Body of pancreas (tissue), 4 donors: ENCODE results near the gene ASCC1. TPM values are rescaled to one million over a fixed set of nuclear protein-coding genes. Genes with fewer than 3 reads are reported as not detected.

Source experiments
- ATAC-seq: fragments of 150-250 bp; one replicate; pipeline ENCODE4 v1.9.1; 2016
- DNase-seq, 4 donors: peaks; one replicate each; pipeline ENCODE4 v3.0.0-alpha.2; 2019
- H3K27ac ChIP-seq, 4 donors: fragments of 200-600 bp; sonication (generic); 1 replicate in 3 of 4; 2 replicates in 1 of 4; pipeline versions ENCODE4 v1.5.1 to v1.6.1; 2016 to 2019; ENCODE audit warnings: mild to moderate bottlenecking in 1 of 4, mixed read lengths in 1 of 4, moderate library complexity in 1 of 4
- H3K27me3 ChIP-seq, 2 donors: fragments of 200-600 bp; sonication (generic); one replicate each; pipeline ENCODE4 v1.6.0; 2016; ENCODE audit warnings: mild to moderate bottlenecking in 1 of 2
- H3K36me3 ChIP-seq, 2 donors: fragments of 200-600 bp; sonication (generic); replicated peaks in 1 of 2; 2 replicates each; pipeline ENCODE4 v1.5.1; 2016; ENCODE audit warnings: low read depth in 2 of 2; ENCODE audit not compliant: insufficient read depth in 1 of 2
- H3K4me1 ChIP-seq: fragments of 200-600 bp; sonication (generic); one replicate; pipeline ENCODE4 v1.6.0; 2016
- H3K4me3 ChIP-seq, 2 donors: fragments of 200-600 bp; sonication (generic); 1 replicate in 1 of 2; 2 replicates in 1 of 2; pipeline ENCODE4 v1.5.1; 2016 to 2019
- H3K9me3 ChIP-seq, 3 donors: fragments of 200-600 bp; sonication (generic); 1 replicate in 2 of 3; 2 replicates in 1 of 3; pipeline ENCODE4 v1.5.1; 2016
- CTCF ChIP-seq, 7 experiments: fragments of 450-650 bp in 4 of 7; fragments of 200-600 bp in 3 of 7; sonication (generic) in 3 of 7; IDR thresholded peaks; one replicate each; pipeline ENCODE4 v1.5.1; 2016 to 2019; ENCODE audit warnings: antibody characterized with exemption in 7 of 7
- POLR2A ChIP-seq, 3 donors: fragments of 450-650 bp; IDR thresholded peaks; one replicate each; pipeline ENCODE4 v1.6.1; 2016; ENCODE audit warnings: antibody characterized with exemption in 3 of 3, mild to moderate bottlenecking in 2 of 3
- WGBS, 2 donors: methylation state at CpG; one replicate each; pipeline ENCODE4 v1.1.5; 2017; 5-methylcytosine and 5-hydroxymethylcytosine counted together
- intact Hi-C: fragments of 100-400 bp; cut with DNase I; formaldehyde crosslinking; loops from one replicate; pipeline ENCODE4 v1.15.1; 2023
- total RNA-seq, 2 donors: library from RNA; depleted of rRNA; stranded (reverse); fragments of >200 nt; gene quantifications; one replicate each; pipeline ENCODE4 v1.1.0, GENCODE V29; 2016

Gene ASCC1
- total RNA-seq, 2 donors from 2014 or later: 16.1 to 17.1 TPM

GRCh38 chr10:72068126-72068765 is 147.8 kb downstream of the ASCC1 start:
- Histone ChIP-seq H3K9me3 (no peaks in the 10 kb centered on the region), H3K27me3 (no peaks in the 10 kb centered on the region), H3K27ac (no peak overlapping the region), H3K4me1 (peaks cover 18% of the 10 kb centered on the region), H3K36me3 (no peaks in the 10 kb centered on the region), H3K4me3 (no peak overlapping the region)
- intact Hi-C loops: no loop called here
- no peak for TF ChIP-seq POLR2A (IDR thresholded peaks at IDR 0.05)
- TF ChIP-seq CTCF (IDR thresholded peaks at IDR 0.05): no peak
- 83 to 95% methylated on average over 3 to 11 of the region's 11 CpGs for WGBS, 2 donors
- no peak for DNase-seq
- ATAC-seq: no peak

- WGBS, 2 donors: 76 to 89% methylated on average over 11 to 13 of the region's 13 CpGs
- Histone ChIP-seq H3K27ac (no peak overlapping the region), H3K36me3 (no peaks in the 10 kb centered on the region), H3K4me3 (no peak overlapping the region), H3K27me3 (no peaks in the 10 kb centered on the region), H3K4me1 (peaks cover 18% of the 10 kb centered on the region), H3K9me3 (no peaks in the 10 kb centered on the region)
- intact Hi-C loops: no loop called here
- DNase-seq: no peak
- no peak for ATAC-seq
- TF ChIP-seq POLR2A (IDR thresholded peaks at IDR 0.05) (no peak), CTCF (IDR thresholded peaks at IDR 0.05) (no peak)
These were observed 148.5 kb downstream of the ASCC1 start for GRCh38 chr10:72067463-72068125.

GRCh38 chr10:72066318-72067284 is 149.5 kb downstream of the ASCC1 start:
- Histone ChIP-seq H3K27me3 (no peaks in the 10 kb centered on the region), H3K36me3 (no peaks in the 10 kb centered on the region), H3K27ac (no peak overlapping the region), H3K9me3 (no peaks in the 10 kb centered on the region), H3K4me3 (no peak overlapping the region), H3K4me1 (peaks cover 18% of the 10 kb centered on the region)
- TF ChIP-seq POLR2A (IDR thresholded peaks at IDR 0.05) (no peak), CTCF (IDR thresholded peaks at IDR 0.05) (no peak)
- ATAC-seq (no peak), DNase-seq (no peak)
- 83 to 91% methylated on average over 18 of the region's 18 CpGs for WGBS, 2 donors
- intact Hi-C loops: no loop called here

GRCh38 chr10:72065439-72066025 is 150.5 kb downstream of the ASCC1 start:
- TF ChIP-seq POLR2A (IDR thresholded peaks at IDR 0.05) (no peak), CTCF (IDR thresholded peaks at IDR 0.05) (no peak)
- WGBS, 2 donors: 52 to 69% methylated on average over 8 to 13 of the region's 13 CpGs
- intact Hi-C loops: no loop called here

More at GRCh38 chr10:72065439-72066025, 150.5 kb downstream of the ASCC1 start:
- H3K4me3 ChIP-seq: no peak overlapping the region
- H3K27me3 ChIP-seq: no peaks in the 10 kb centered on the region
- H3K36me3 ChIP-seq: no peaks in the 10 kb centered on the region
- peaks cover 18% of the 10 kb centered on the region for H3K4me1 ChIP-seq
- peak in 2 of 4 donors; percentile 33 to 37 for DNase-seq
- no peaks in the 10 kb centered on the region for H3K9me3 ChIP-seq
- H3K27ac ChIP-seq: peak overlapping the region in 1 of 4 donors; percentile 3
- peak; percentile 39 for ATAC-seq
